ENCODE results near the gene FAM151A. TPM values are rescaled to one million over a fixed set of nuclear protein-coding genes. Genes with fewer than 3 reads are reported as not detected.
A peak's percentile ranks its signal among the peaks of the same experiment; 100 is the strongest.

FAM151A gene
- total and polyA plus RNA-seq, 2 of the 13 experiments (the other 11 are each of a cell fraction or from before 2014, with no cell fraction given): 0.29 to 3.6 TPM

- 7% methylated on average over 7 of the region's 8 CpGs for WGBS (ENCODE audit: low lambda C conversion rate)
- in situ Hi-C loops (cut with HindIII; ENCODE audit: extremely low pct_ligation_motif_present, low pct_unique_long_range_greater_than_20kb) (no loop called here), intact Hi-C loops (cut with micrococcal nuclease; ENCODE audit: unreplicated experiment) (no loop called here)
- Histone ChIP-seq H3K4me2 (ENCODE audit: low read depth, low read length) (no peak within 1 kb of the TSS), H3K4me3 (replicated peaks in 1 of 3; ENCODE audit: insufficient read depth in 1 of 3, low read depth in 2 of 3, low read length in 3 of 3) (no peak within 1 kb of the TSS), H2AFZ (ENCODE audit: low read length) (no peak within 1 kb of the TSS), H3K9ac (ENCODE audit: insufficient read depth, low read depth, low read length) (no peak within 1 kb of the TSS; the same call in 1 of the 2 replicates), H3K9me3 (ENCODE audit: low read length) (peaks cover 16% of the 10 kb centered on the region), H3K27ac (ENCODE audit: extremely low read length, insufficient read depth, low read length) (no peak within 1 kb of the TSS), H3K36me3 (replicated peaks in 1 of 2; ENCODE audit: control insufficient read depth in 1 of 2, insufficient read depth in 2 of 2, low read length in 2 of 2) (no peaks in the 10 kb centered on the region), H4K20me1 (ENCODE audit: insufficient read depth, low read length) (no peaks in the 10 kb centered on the region), H3K79me2 (ENCODE audit: insufficient read depth, low read length) (no peaks in the 10 kb centered on the region), H3K27me3 (ENCODE audit: control insufficient read depth in 1 of 2, insufficient read depth in 2 of 2, low read length in 2 of 2) (no peaks in the 10 kb centered on the region; a peak in 1 of 5 replicates), H3K4me1 (ENCODE audit: insufficient read depth, low read length) (peaks cover 54% of the 10 kb centered on the region)
- DNase-seq (ENCODE audit: low spot score) (no peak), FAIRE-seq (no peak), ATAC-seq (peak; percentile 52)
- CTCF ChIA-PET (ENCODE audit: low intra/inter-chr PET ratio, low total read pairs): no interaction called here
- POLR2A ChIA-PET: no interaction called here
- BruUV-seq (replicated peaks): no TSS peak
- no peak for TF ChIP-seq CREB1 (IDR thresholded peaks at IDR 0.05)
- TF ChIP-seq CREB1 (CRISPR knock-in tag; IDR thresholded peaks at IDR 0.05): peak; percentile 14; the same call in 1 of the 2 replicates
- no peak for TF ChIP-seq ZNF776 (CRISPR knock-in tag; IDR thresholded peaks at IDR 0.05)
- no peak for TF ChIP-seq AKAP8 (CRISPR knock-in tag; IDR thresholded peaks at IDR 0.05)
- peak; percentile 22; the same call in 1 of the 2 replicates for TF ChIP-seq HNF4A (CRISPR knock-in tag; IDR thresholded peaks at IDR 0.05)
- no peak for TF ChIP-seq ISL2 (CRISPR knock-in tag; IDR thresholded peaks at IDR 0.05)
- TF ChIP-seq ZNF788 (CRISPR knock-in tag; IDR thresholded peaks at IDR 0.05; ENCODE audit: borderline replicate concordance): no peak
- no peak for TF ChIP-seq ZNF839 (CRISPR knock-in tag; IDR thresholded peaks at IDR 0.05; ENCODE audit: borderline replicate concordance)
- no peak for TF ChIP-seq ZBTB40 (IDR thresholded peaks at IDR 0.05)
- TF ChIP-seq ZBTB40 (CRISPR knock-in tag; IDR thresholded peaks at IDR 0.05): no peak
Measured at GRCh38 chr1:54640863-54641836, 17.8 kb upstream of the FAM151A start, which contains the start of gene MROH7. Gene MROH7, plus strand, starts transcription at chr1:54641786. Its CDS starts 11,141 bp downstream, at chr1:54652927.

Measured in HepG2 (cell line).